ENCODE results near the gene NUDCD3. TPM values are rescaled to one million over a fixed set of nuclear protein-coding genes. Genes with fewer than 3 reads are reported as not detected.

NUDCD3 gene
- total and polyA plus RNA-seq, 2 of the 8 experiments (the other 6 are each of a cell fraction or from before 2014, with no cell fraction given): 35.2 to 93.7 TPM

DNA sequence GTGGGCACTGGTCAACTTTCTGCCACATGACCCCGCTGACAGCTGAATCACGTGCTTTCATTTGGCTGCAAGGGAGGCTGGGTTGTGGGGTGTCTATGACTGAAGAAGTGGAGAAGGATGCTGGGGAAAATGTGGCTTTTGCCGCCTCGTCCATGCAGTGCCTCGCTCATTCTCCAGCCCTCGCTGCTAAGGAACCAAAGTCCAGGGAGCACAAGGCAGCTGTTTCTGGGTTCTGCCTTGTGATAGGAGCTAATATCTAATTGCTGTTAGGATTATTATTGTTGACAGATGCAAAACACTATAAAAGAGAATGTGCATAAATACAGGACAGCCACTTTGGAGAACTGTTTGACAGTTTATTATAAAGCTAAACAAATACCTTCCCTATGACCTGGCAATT is 160.1 kb downstream of the NUDCD3 start:
- Histone ChIP-seq H2BK15ac (ENCODE audit: low read length) (no peak overlapping the region), H3K18ac (ENCODE audit: extremely low read depth, low read length) (no peak overlapping the region), H3K14ac (ENCODE audit: insufficient read length) (no peak overlapping the region), H3K56ac (replicated peaks; ENCODE audit: insufficient read length, low read depth, low read length) (no peak overlapping the region), H3K4me1 (replicated peaks in 1 of 4; ENCODE audit: control insufficient read depth in 3 of 4, insufficient read depth in 4 of 4, low read length in 3 of 4) (peaks cover 0 to 10% (median 3%) of the 10 kb centered on the region in 4 experiments; a peak in 6 of 7 replicates), H3K36me3 (ENCODE audit: control insufficient read depth in 2 of 4, insufficient read depth in 4 of 4, low read length in 3 of 4) (no peaks in the 10 kb centered on the region; a peak in 1 of 8 replicates), H2BK20ac (ENCODE audit: low read length) (no peak overlapping the region), H3K9ac (replicated peaks in 1 of 4; ENCODE audit: extremely low read depth in 1 of 4, low read depth in 3 of 4, low read length in 3 of 4) (no peak overlapping the region), H3K4ac (replicated peaks; ENCODE audit: insufficient read length, low read depth, low read length) (no peak overlapping the region), H3K4me3 (ENCODE audit: extremely low read depth in 1 of 4, insufficient read depth in 2 of 4, low read depth in 3 of 4, low read length in 4 of 4) (no peak overlapping the region), H3K9me3 (ENCODE audit: insufficient read depth in 2 of 2, low read depth in 1 of 2, low read length in 1 of 2) (no peaks in the 10 kb centered on the region), H2AK5ac (ENCODE audit: low read depth, low read length) (no peak overlapping the region), H2BK12ac (ENCODE audit: low read depth, low read length) (no peak overlapping the region), H4K8ac (ENCODE audit: extremely low read depth, insufficient read depth, low read length) (no peak overlapping the region), H4K20me1 (replicated peaks in 1 of 2; ENCODE audit: control insufficient read depth in 1 of 2, insufficient read depth in 2 of 2, low read length in 2 of 2) (no peaks in the 10 kb centered on the region), H3K23ac (ENCODE audit: insufficient read length) (no peak overlapping the region), H3K23me2 (ENCODE audit: low read depth, low read length) (peaks cover 3% of the 10 kb centered on the region; the same call in 1 of the 2 replicates), H3K27ac (ENCODE audit: low read depth, low read length) (no peak overlapping the region), H3K79me1 (ENCODE audit: low read depth, low read length) (no peaks in the 10 kb centered on the region; the same call in 1 of the 2 replicates), H2AFZ (ENCODE audit: low read length) (no peak overlapping the region), H4K91ac (replicated peaks; ENCODE audit: insufficient read length, low read length) (no peak overlapping the region), H3K4me2 (ENCODE audit: insufficient read depth in 1 of 2, low read depth in 2 of 2, low read length in 2 of 2) (no peak overlapping the region), H2BK5ac (ENCODE audit: low read depth, low read length) (no peak overlapping the region), H3K79me2 (ENCODE audit: control insufficient read depth in 1 of 2, insufficient read depth in 2 of 2, low read length in 2 of 2) (no peaks in the 10 kb centered on the region), H3K27me3 (replicated peaks in 1 of 4; ENCODE audit: control insufficient read depth in 3 of 4, extremely low read depth in 1 of 4, insufficient read depth in 3 of 4, low read length in 3 of 4) (peaks cover 17 to 27% (median 23%) of the 10 kb centered on the region in 4 experiments), H2BK120ac (replicated peaks; ENCODE audit: low read depth, low read length) (no peak overlapping the region), H4K5ac (ENCODE audit: insufficient read length, low read depth, low read length) (no peak overlapping the region)
- FAIRE-seq: no peak
- no peak for DNase-seq (ENCODE audit: low read depth in 1 of 2, low spot score in 2 of 2)
- ChIA-PET CTCF (ENCODE audit: partially characterized antibody) (interaction anchor here (1.4 to 2.6 kb wide), 2 partner anchors 15 to 18 kb away, joined by 4 to 19 read pairs; no protein-coding TSS in a partner anchor), POLR2A (ENCODE audit: partially characterized antibody) (no interaction called here)
- 77% methylated on average over 6 of the region's 6 CpGs; no CpG with 5 or more reads in 1 of the 2 experiments for WGBS, 2 experiments (ENCODE audit: extremely low coverage in 1 of 2, insufficient coverage in 1 of 2, insufficient read length in 1 of 2, insufficient replicate concordance in 2 of 2, low coverage in 1 of 2, low lambda C conversion rate in 2 of 2, missing lambda C conversion rate in 1 of 2)
- TF ChIP-seq, protein P1, sequence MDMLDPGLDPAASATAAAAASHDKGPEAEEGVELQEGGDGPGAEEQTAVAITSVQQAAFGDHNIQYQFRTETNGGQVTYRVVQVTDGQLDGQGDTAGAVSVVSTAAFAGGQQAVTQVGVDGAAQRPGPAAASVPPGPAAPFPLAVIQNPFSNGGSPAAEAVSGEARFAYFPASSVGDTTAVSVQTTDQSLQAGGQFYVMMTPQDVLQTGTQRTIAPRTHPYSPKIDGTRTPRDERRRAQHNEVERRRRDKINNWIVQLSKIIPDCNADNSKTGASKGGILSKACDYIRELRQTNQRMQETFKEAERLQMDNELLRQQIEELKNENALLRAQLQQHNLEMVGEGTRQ (IDR thresholded peaks at IDR 0.05; ENCODE audit: low read length): peak; percentile 40; the same call in 1 of the 2 replicates

Measured in H1 (cell line).